MCF 10A (cell line): ENCODE measurements around the gene PSMD13. TPM values are rescaled to one million over a fixed set of nuclear protein-coding genes. Genes with fewer than 3 reads are reported as not detected.

Experiments used
- BruUV-seq: library from RNA; stranded (reverse); fragments of 400-500 nt; replicated peaks from 2 replicates; lab custom pipeline; 2021; lab: Mats Ljungman, UMichigan
- CTCF ChIA-PET: fragments of 300-600 bp; sonication (Branson Sonifier 250); formaldehyde crosslinking; extraction: SDS; loops from one replicate; lab custom pipeline; 2021; ENCODE audit warnings: antibody characterized with exemption, inconsistent platforms; lab: Yijun Ruan, JAX
- POLR2A ChIA-PET: fragments of 300-600, 350-650 bp; sonication (Branson Sonifier 250); formaldehyde crosslinking; extraction: SDS; loops from one replicate; lab custom pipeline; 2020; ENCODE audit warnings: antibody characterized with exemption, inconsistent platforms; lab: Yijun Ruan, JAX
- DNase-seq: peaks from one replicate; pipeline ENCODE4 v3.0.0-alpha.2; 2018; ENCODE audit not compliant: unreplicated experiment
- H3K27ac Mint-ChIP-seq: one replicate; pipeline ENCODE4 v1.8.0; 2022; ENCODE audit warnings: mild to moderate bottlenecking, low read depth, mixed read lengths; ENCODE audit not compliant: unreplicated experiment
- H3K27me3 Mint-ChIP-seq: one replicate; pipeline ENCODE4 v1.8.0; 2022; ENCODE audit warnings: mixed read lengths; ENCODE audit not compliant: insufficient read depth, unreplicated experiment
- H3K36me3 Mint-ChIP-seq: one replicate; pipeline ENCODE4 v1.8.0; 2022; ENCODE audit warnings: mild to moderate bottlenecking, moderate library complexity, mixed read lengths; ENCODE audit not compliant: insufficient read depth, unreplicated experiment
- H3K4me1 Mint-ChIP-seq: one replicate; pipeline ENCODE4 v1.8.0; 2022; ENCODE audit warnings: mixed read lengths; ENCODE audit not compliant: insufficient read depth, unreplicated experiment
- H3K4me3 Mint-ChIP-seq: one replicate; pipeline ENCODE4 v1.8.0; 2022; ENCODE audit warnings: mild to moderate bottlenecking, moderate library complexity, mixed read lengths; ENCODE audit not compliant: unreplicated experiment
- H3K9me3 Mint-ChIP-seq: one replicate; pipeline ENCODE4 v1.8.0; 2022; ENCODE audit warnings: mixed read lengths; ENCODE audit not compliant: unreplicated experiment
- CTCF ChIP-seq: fragments of 200-600 bp; IDR thresholded peaks from one replicate; pipeline ENCODE4 v1.8.0; 2022; ENCODE audit warnings: antibody characterized with exemption, mild to moderate bottlenecking; ENCODE audit not compliant: unreplicated experiment
- intact Hi-C: fragments of 100-400 bp; cut with micrococcal nuclease; formaldehyde crosslinking; loops from 2 replicates; pipeline ENCODE4 v1.14.1; 2022
- total RNA-seq: library from RNA; stranded (reverse); gene quantifications from 2 replicates; pipeline ENCODE4 v1.2.3, GENCODE V29; 2022

Gene PSMD13
- total RNA-seq, 1 experiment from 2014 or later: 103 TPM

DNA sequence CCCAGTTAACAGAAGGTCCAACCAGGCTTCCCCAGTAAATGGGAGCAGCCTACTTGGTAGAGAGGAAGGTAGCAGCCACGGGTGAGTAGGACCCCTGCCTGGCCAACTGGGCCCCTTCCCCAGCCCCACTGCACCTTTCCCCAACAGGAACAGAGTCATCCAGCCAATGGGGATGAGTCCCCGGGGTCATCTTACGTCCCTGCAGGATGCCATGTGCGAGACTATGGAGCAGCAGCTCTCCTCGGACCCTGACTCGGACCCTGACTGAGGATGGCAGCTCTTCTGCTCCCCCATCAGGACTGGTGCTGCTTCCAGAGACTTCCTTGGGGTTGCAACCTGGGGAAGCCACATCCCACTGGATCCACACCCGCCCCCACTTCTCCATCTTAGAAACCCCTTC, 22.7 kb upstream of the PSMD13 start:
- ChIA-PET POLR2A (interaction anchor here (1.7 kb wide), 1 partner anchor 23 kb away, joined by 4 read pairs; the partner anchor contains the start of gene PSMD13), CTCF (no interaction called here)

GRCh38 chr11:215581-216037, 21.2 kb upstream of the PSMD13 start:
- H3K9me3 Mint-ChIP-seq: no peaks in the 10 kb centered on the region
- no peak for TF ChIP-seq CTCF
- BruUV-seq: no TSS peak
- H3K4me3 Mint-ChIP-seq: no peak overlapping the region
- intact Hi-C loops: no loop called here
- H3K27ac Mint-ChIP-seq: peak overlapping the region; percentile 63
- H3K27me3 Mint-ChIP-seq: no peaks in the 10 kb centered on the region
- ChIA-PET CTCF (interaction anchor here (1.6 kb wide), 1 partner anchor 35 kb away, joined by 6 read pairs; no protein-coding TSS in a partner anchor), POLR2A (interaction anchor here (0.6 to 1.3 kb wide), 8 partner anchors 8 to 123 kb away, joined by 3 to 6 read pairs (median 4); partner anchors contain the start of genes BET1L, IFITM5, PSMD13 and RIC8A)
- no peak for DNase-seq
- H3K36me3 Mint-ChIP-seq: peaks cover 61% of the 10 kb centered on the region
- H3K4me1 Mint-ChIP-seq: peaks cover 9% of the 10 kb centered on the region

More for the DNA sequence above, 22.7 kb upstream of the PSMD13 start:
- DNase-seq: no peak
- Mint-ChIP-seq H3K36me3 (peaks cover 64% of the 10 kb centered on the region), H3K27ac (no peak overlapping the region), H3K4me3 (no peak overlapping the region), H3K4me1 (peaks cover 15% of the 10 kb centered on the region), H3K27me3 (no peaks in the 10 kb centered on the region), H3K9me3 (no peaks in the 10 kb centered on the region)
- BruUV-seq: no TSS peak
- intact Hi-C loops: no loop called here
- no peak for TF ChIP-seq CTCF

DNA sequence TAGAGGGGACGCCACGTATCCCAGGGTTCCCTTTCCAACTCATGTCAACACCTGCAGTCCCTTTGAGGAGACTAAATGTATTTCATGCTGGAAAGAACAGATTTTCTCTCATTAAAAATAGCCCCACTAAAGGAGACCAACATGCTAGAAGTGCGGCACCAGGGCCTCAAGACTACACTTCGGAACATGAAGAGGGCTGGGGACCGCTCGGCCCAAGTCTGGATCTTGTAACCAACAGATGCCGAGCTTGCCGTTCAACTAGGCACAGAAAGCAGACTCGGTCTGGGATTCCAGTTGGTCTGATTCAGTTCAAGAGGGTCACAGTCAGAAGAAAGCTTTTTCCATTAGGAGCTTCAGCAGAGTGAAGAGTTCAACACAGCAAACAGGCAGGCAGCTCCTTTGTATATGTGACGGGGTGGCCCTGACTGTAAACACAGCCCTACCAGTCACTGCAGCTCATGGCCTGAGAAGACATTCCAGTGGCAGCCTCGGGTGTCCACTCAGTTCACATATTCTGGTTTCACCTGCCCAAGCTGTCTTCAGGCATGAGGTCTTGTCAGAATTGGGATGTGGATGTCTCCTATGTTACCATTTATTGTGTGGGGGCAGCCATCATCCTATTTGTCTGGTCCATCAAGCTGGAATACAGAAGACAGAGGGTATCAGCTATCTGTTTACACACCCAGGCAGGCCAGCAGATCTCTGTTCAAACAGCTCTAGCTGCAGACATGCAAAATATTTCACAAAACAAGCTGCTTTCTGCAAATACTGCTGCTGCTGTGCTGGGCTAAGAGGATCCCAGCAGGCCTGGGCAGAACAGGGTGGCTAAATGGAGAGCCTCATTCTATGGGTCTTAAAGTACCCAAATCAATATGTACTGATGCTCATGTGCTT, 20.4 kb upstream of the PSMD13 start:
- POLR2A ChIA-PET: interaction anchor here (0.7 to 1.5 kb wide), 11 partner anchors 8 to 177 kb away, joined by 3 to 14 read pairs (median 3); partner anchors contain the start of genes BET1L, IFITM5, PKP3 and PSMD13
- H3K4me3 Mint-ChIP-seq: no peak overlapping the region
- no peaks in the 10 kb centered on the region for H3K27me3 Mint-ChIP-seq
- DNase-seq: no peak
- peaks cover 9% of the 10 kb centered on the region for H3K4me1 Mint-ChIP-seq
- CTCF ChIA-PET: interaction anchor here (1.6 kb wide), 1 partner anchor 34 kb away, joined by 6 read pairs; no protein-coding TSS in a partner anchor
- intact Hi-C loops: no loop called here
- TSS peak; percentile 54 for BruUV-seq
- peak overlapping the region; percentile 63 for H3K27ac Mint-ChIP-seq
- no peak for TF ChIP-seq CTCF
- peaks cover 54% of the 10 kb centered on the region for H3K36me3 Mint-ChIP-seq
- no peaks in the 10 kb centered on the region for H3K9me3 Mint-ChIP-seq

- H3K9me3 Mint-ChIP-seq: no peaks in the 10 kb centered on the region
- no peak overlapping the region for H3K27ac Mint-ChIP-seq
- POLR2A ChIA-PET: interaction anchor here (1.0 to 1.5 kb wide), 2 partner anchors 10 to 233 kb away, joined by 3 to 14 read pairs; partner anchors contain the start of genes BET1L, PTDSS2 and RIC8A
These were observed 19.1 kb upstream of the PSMD13 start for GRCh38 chr11:217704-218103.

More at GRCh38 chr11:217704-218103, 19.1 kb upstream of the PSMD13 start:
- DNase-seq: no peak
- no peak for TF ChIP-seq CTCF
- Mint-ChIP-seq H3K27me3 (no peaks in the 10 kb centered on the region), H3K4me1 (peaks cover 9% of the 10 kb centered on the region), H3K4me3 (no peak overlapping the region), H3K36me3 (peaks cover 46% of the 10 kb centered on the region)
- no TSS peak for BruUV-seq
- CTCF ChIA-PET: no interaction called here
- intact Hi-C loops: no loop called here
